ENCODE measurements around the gene TTC3. TPM values are rescaled to one million over a fixed set of nuclear protein-coding genes. Genes with fewer than 3 reads are reported as not detected.

Gene TTC3
- total RNA-seq, 1 experiment from 2014 or later: 77.6 TPM

- H3K79me2 ChIP-seq (ENCODE audit: low read depth): no peaks in the 10 kb centered on the region
- no peak overlapping the region for H3K4me3 ChIP-seq
- H3F3A ChIP-seq (ENCODE audit: insufficient read depth, low read depth): no peaks in the 10 kb centered on the region
- BruUV-seq (replicated peaks): no TSS peak
- H3K9me2 ChIP-seq (ENCODE audit: insufficient read depth): no peaks in the 10 kb centered on the region
- no peaks in the 10 kb centered on the region for H3K9me3 ChIP-seq (ENCODE audit: insufficient read depth, low read depth)
- no peak overlapping the region for H3K27ac ChIP-seq
- no peaks in the 10 kb centered on the region for H3K4me1 ChIP-seq (replicated peaks; ENCODE audit: insufficient read depth)
- DNase-seq: no peak
- H3K27me3 ChIP-seq (ENCODE audit: insufficient read depth, low read depth): no peaks in the 10 kb centered on the region
- POLR2A ChIA-PET (ENCODE audit: unreplicated experiment): no interaction called here
- H2AFZ ChIP-seq: no peak overlapping the region
- no peak overlapping the region for H3K4me2 ChIP-seq
- H4K20me1 ChIP-seq (ENCODE audit: insufficient read depth): no peaks in the 10 kb centered on the region
- TF ChIP-seq EZH2 (IDR thresholded peaks at IDR 0.05; ENCODE audit: low read depth): no peak
- TF ChIP-seq, protein P1, sequence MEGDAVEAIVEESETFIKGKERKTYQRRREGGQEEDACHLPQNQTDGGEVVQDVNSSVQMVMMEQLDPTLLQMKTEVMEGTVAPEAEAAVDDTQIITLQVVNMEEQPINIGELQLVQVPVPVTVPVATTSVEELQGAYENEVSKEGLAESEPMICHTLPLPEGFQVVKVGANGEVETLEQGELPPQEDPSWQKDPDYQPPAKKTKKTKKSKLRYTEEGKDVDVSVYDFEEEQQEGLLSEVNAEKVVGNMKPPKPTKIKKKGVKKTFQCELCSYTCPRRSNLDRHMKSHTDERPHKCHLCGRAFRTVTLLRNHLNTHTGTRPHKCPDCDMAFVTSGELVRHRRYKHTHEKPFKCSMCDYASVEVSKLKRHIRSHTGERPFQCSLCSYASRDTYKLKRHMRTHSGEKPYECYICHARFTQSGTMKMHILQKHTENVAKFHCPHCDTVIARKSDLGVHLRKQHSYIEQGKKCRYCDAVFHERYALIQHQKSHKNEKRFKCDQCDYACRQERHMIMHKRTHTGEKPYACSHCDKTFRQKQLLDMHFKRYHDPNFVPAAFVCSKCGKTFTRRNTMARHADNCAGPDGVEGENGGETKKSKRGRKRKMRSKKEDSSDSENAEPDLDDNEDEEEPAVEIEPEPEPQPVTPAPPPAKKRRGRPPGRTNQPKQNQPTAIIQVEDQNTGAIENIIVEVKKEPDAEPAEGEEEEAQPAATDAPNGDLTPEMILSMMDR (conservative IDR thresholded peaks at IDR 0.05): no peak
- CTCF ChIA-PET: no interaction called here
- intact Hi-C loops (cut with micrococcal nuclease; ENCODE audit: unreplicated experiment): no loop called here
- H3K36me3 ChIP-seq (ENCODE audit: low read depth): peaks cover 8% of the 10 kb centered on the region; the same call in 1 of the 2 replicates
Observed at GRCh38 chr21:37153196-37153934, 80.3 kb downstream of the TTC3 start.

DNA sequence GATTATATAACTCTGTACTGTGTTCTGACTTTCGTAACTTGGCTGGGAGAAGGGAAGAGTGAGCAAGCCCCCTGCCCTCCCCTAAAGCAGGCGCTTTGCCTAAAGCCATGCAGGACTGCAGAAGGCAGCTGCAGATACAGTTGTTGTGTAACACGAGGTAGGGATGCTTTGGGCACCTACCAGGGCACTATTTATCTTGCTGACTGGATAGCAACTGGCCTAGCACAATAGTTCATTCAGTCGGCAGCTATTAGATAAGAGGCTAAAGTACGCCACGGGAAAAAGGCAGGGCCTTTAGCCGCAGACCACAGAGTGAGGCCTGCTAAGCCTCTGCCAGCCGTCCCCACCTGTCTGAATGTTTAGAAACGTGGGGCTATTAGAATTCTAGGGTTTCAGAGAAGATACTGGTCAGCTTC lies 80.9 kb downstream of the TTC3 start:
- no peak overlapping the region for H3K4me3 ChIP-seq
- DNase-seq: no peak
- CTCF ChIA-PET: no interaction called here

DNA sequence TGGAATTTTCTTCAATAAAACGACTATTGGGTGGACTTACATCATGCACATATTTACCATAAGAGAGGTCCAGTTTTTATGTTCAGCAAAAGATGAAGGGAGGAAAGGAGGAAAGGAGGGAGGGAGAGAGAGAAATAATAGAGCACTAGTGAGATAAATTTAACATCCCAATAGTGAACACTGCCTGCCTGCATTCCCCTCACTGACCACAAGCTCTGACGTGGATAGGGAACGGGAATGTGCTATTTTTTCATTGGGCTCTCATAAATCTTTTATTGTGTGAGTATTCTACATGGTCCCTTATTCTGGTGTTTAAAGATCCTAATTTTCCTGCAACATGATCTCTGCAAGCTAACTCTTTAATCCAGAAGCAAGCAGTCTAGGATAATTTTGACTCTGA lies 82.1 kb downstream of the TTC3 start:
- no peak overlapping the region for H2AFZ ChIP-seq
- no peak for DNase-seq

More for the DNA sequence above, 80.9 kb downstream of the TTC3 start:
- Histone ChIP-seq H3K79me2 (ENCODE audit: low read depth) (no peaks in the 10 kb centered on the region), H2AFZ (no peak overlapping the region), H3K9me3 (ENCODE audit: insufficient read depth, low read depth) (no peaks in the 10 kb centered on the region), H3K27ac (no peak overlapping the region), H3K36me3 (ENCODE audit: low read depth) (peaks cover 8% of the 10 kb centered on the region; the same call in 1 of the 2 replicates), H3F3A (ENCODE audit: insufficient read depth, low read depth) (no peaks in the 10 kb centered on the region), H3K4me2 (no peak overlapping the region), H3K9me2 (ENCODE audit: insufficient read depth) (no peaks in the 10 kb centered on the region), H4K20me1 (ENCODE audit: insufficient read depth) (no peaks in the 10 kb centered on the region), H3K27me3 (ENCODE audit: insufficient read depth, low read depth) (no peaks in the 10 kb centered on the region), H3K4me1 (replicated peaks; ENCODE audit: insufficient read depth) (no peaks in the 10 kb centered on the region)
- intact Hi-C loops (cut with micrococcal nuclease; ENCODE audit: unreplicated experiment): no loop called here
- TF ChIP-seq, protein P1 (conservative IDR thresholded peaks at IDR 0.05): no peak
- no peak for TF ChIP-seq EZH2 (IDR thresholded peaks at IDR 0.05; ENCODE audit: low read depth)
- POLR2A ChIA-PET (ENCODE audit: unreplicated experiment): no interaction called here
- no TSS peak for BruUV-seq (replicated peaks)

More for the DNA sequence above, 82.1 kb downstream of the TTC3 start:
- Histone ChIP-seq H3K4me3 (no peak overlapping the region), H3K9me3 (ENCODE audit: insufficient read depth, low read depth) (no peaks in the 10 kb centered on the region), H4K20me1 (ENCODE audit: insufficient read depth) (no peaks in the 10 kb centered on the region), H3K4me1 (replicated peaks; ENCODE audit: insufficient read depth) (no peaks in the 10 kb centered on the region), H3K27ac (no peak overlapping the region), H3K4me2 (no peak overlapping the region), H3K9me2 (ENCODE audit: insufficient read depth) (no peaks in the 10 kb centered on the region), H3K79me2 (ENCODE audit: low read depth) (no peaks in the 10 kb centered on the region), H3K27me3 (ENCODE audit: insufficient read depth, low read depth) (no peaks in the 10 kb centered on the region), H3F3A (ENCODE audit: insufficient read depth, low read depth) (no peaks in the 10 kb centered on the region), H3K36me3 (ENCODE audit: low read depth) (peaks cover 8% of the 10 kb centered on the region; the same call in 1 of the 2 replicates)
- TF ChIP-seq, protein P1 (conservative IDR thresholded peaks at IDR 0.05): no peak
- no peak for TF ChIP-seq EZH2 (IDR thresholded peaks at IDR 0.05; ENCODE audit: low read depth)
- intact Hi-C loops (cut with micrococcal nuclease; ENCODE audit: unreplicated experiment): no loop called here
- ChIA-PET POLR2A (ENCODE audit: unreplicated experiment) (no interaction called here), CTCF (no interaction called here)
- BruUV-seq (replicated peaks): no TSS peak

Data from PC-9 (cell line).